HK-2 (cell line): Measurements from ENCODE around the gene FURIN.
A peak's percentile ranks its signal among the peaks of the same experiment; 100 is the strongest.
"Not testable (repeated sequence)": the region's sequence is repeated elsewhere in the genome, so short reads cannot be mapped to it uniquely, and the experiment has no call there.

Source experiments
- DNase-seq: peaks from one replicate; pipeline ENCODE4 v3.0.0-alpha.2; 2018; ENCODE audit not compliant: unreplicated experiment

FURIN gene

DNA sequence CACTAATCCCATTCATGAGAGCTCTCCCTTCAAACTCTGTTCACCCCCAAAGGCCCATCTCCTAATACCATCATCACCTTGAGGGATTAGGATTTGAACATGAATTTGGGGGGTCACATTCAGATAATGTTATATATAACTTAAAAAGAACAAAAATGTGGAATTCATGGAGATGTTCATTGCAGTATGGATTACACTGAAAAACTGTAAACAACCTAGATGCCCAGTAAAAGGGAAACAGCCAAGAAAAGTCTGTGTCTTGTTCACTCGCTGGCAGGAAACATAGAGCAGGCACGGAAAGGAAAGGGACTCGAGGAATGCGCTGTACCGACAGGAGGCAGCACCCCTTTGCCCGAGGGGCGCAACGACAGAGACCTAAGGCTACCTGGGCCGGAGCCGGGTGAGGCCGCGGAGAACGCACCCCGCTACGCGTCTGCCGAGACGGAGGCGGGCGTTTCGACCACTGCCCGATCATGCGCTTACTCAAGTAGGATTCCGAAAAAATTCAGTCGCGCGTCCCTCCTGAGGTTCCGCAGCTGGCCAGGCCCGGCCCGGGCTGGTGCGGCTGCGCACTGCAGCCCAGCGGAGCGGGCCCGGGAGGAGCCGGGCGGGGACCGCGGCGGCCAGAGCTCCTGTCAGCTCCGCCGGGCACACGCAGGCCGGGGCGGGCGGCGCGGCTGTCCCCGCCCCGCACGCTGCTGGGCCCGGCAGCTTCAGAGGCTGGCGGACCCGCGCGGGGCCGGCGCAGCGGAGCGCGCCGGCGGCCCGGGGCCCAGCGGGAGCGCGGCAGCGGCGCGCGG is 33.9 kb downstream of the FURIN start:
- peak; percentile 65 for DNase-seq

DNA sequence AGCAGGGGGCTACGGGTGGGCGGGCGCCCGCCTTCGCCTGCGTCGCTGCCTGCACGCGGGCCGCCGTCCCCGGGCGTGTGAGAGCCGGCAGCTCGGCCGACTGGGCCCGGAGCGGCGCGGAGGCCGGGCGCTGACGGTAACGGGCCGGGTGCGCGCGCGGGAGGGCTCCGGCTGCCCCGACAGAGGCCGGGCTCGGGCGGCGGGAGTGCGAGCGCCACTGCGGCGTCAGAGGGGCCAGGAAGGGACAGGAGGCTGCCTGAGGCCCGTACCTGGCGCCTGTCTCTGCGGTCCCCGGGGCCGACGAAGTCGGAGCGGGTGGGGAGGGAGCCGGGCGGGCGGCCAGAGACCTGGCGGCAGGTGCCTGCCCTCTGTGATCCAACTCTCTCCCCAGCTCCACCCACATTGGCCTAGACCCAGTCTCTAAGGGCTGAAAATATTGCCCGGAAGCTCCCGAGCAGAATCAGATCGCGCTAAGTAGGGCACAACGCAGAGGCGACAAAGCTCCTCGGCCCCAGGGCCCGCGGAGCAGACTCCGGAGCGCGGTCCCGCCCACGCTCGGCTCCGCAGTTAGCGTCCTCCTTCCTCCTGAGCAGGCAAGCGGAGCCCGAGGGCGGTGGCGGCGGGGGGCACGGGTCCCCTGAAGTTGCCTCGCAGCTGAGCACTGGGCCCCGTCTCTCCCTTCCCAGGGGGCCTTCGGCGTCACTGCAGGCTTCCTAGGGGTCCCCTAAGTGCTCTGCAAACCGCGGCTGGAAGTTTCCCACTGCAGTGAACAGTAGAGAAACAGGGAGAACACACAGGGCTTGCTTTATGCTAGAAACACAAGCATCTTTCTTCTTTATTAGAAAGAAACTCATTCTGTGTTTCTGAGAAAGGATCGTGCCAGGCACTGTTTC is 34.7 kb downstream of the FURIN start, which contains the start of gene MAN2A2:
MAN2A2 (plus strand) TSS at position 463 of the 893 bp plus-strand sequence. CDS start 906 bp downstream, outside the sequence.
- peak; percentile 41 for DNase-seq

DNA sequence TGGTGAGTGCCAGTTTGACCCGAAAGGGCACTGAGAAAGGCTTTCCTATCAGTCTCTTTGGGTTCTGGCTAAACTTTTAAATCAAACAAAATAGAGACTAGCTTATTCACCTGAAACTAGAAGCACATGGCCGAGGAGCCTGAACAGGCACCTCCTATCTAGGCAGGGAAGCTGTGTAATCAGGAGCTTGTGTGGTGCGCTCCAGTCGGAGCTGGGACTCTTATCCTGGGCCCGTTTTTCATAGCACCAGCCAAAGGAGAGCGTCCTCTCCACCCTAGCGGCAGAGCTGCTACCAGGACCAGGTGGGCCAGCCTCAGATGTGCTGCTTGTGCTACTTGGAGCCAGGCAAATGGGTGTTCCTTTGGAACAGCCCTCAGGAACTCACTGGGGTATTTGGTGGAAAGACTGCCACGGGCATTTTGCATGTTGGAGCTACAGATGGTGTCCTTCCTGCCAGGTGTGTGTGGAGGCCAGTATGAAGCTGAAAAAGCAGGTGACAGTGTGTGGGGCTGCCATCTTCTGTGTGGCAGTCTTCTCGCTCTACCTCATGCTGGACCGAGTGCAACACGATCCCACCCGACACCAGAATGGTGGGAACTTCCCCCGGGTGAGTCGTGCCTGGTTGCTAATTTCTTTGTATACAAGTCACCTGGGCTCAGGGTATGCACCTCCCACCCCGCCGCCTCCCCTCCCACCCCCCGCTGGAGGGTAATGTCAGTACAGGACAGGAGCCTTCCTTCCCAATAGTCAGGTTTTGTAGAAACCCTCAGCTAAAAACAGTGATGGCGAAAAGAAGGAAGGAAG is 35.5 kb downstream of the FURIN start:
- no peak for DNase-seq

DNA sequence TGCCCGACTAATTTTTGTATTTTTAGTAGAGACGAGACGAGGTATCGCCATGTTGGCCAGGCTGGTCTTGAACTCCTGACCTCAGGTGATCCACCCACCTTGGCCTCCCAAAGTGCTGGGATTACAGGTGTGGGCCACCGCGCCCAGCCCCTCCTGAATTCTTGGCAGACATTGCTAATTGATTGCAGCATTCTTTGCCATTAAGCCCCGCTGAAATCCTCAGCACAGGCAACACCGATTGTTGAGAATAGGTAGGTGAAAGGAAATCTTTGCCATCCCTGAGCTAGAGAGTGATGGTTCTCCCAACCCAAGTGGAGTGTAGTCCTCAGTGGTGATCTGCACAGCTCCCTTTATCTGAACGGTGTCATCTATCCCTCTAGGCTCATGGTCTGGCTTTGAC is 36.4 kb downstream of the FURIN start:
- DNase-seq: no peak

DNA sequence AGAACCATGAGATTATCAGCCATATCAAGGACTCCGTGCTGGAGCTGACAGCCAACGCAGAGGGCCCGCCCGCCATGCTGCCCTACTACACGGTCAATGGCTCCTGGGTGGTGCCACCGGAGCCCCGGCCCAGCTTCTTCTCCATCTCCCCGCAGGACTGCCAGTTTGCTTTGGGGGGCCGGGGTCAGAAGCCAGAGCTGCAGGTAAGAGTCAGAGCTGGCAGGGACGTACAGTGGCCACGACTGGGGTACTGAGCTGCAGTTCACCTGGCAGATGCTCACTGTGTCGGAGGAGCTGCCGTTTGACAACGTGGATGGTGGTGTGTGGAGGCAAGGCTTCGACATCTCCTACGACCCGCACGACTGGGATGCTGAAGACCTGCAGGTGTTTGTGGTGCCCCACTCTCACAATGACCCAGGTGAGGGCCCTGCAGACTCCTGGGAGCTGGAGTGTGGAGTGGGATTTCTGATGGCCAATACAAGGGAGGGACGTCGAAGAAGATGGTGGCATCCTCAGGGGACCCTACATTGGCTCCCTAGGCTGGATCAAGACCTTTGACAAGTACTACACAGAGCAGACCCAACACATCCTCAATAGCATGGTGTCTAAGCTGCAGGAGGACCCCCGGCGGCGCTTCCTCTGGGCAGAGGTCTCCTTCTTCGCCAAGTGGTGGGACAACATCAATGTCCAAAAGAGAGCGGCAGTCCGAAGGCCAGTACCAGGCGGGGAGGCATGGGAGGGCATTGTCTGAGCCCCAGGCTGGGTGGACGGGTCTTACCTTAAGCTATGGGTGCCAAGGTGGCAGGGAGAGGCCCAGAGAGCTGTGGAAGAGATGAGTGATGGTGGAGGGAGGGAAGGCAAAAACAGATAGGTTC is 37.2 kb downstream of the FURIN start:
- DNase-seq: no peak

DNA sequence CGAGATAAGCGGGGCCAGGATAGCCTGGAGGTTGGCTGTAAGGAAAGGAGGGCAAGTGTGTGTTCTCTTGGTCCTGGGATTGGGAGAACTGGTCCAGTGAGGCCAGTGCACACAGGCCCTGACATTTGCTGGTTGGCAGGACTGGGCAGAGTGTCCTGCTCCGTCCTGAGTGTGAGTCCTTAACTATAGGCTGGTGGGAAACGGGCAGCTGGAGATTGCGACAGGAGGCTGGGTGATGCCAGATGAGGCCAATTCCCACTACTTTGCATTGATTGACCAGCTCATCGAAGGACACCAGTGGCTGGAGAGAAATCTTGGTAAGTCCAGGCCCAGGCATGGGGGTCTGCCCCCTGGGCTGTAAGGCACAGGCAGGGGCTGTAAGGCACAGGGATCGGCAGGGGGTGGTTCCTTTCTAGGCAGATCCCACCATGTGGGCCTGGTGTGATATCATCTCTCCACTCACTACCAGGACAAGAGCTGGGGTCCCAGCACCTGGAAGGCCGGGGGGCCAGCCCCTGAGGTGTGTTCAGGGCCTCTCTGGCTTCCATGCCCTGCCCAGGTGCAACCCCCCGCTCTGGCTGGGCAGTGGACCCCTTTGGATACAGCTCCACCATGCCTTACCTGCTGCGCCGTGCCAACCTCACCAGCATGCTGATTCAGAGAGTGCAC is 37.9 kb downstream of the FURIN start:
- no peak for DNase-seq

DNA sequence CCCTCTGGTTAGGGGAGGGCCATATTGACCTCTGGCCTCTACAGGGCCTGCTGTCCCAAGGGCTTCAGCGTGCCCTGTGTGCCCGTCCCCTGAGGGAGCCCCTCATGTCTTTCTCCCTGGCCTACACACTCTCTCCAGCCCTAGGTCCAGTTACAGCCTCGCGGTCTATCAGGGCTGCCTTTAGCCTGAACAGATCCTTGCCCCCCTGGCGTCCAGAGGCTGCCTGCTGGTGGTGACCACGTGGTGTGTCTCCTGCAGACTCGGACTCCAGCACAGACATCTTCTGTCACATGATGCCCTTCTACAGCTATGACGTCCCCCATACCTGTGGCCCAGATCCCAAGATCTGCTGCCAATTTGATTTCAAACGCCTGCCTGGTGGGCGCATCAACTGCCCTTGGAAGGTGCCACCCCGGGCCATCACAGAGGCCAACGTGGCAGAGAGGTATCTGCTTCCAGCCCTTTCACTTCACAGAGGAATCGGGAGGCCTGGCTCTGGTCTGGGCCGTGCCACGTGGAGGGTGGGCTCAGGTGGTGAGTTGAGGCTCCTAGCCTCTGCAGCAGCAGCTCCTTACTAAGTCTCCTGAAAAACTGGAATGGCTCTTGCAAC is 38.8 kb downstream of the FURIN start:
- DNase-seq: no peak

DNA sequence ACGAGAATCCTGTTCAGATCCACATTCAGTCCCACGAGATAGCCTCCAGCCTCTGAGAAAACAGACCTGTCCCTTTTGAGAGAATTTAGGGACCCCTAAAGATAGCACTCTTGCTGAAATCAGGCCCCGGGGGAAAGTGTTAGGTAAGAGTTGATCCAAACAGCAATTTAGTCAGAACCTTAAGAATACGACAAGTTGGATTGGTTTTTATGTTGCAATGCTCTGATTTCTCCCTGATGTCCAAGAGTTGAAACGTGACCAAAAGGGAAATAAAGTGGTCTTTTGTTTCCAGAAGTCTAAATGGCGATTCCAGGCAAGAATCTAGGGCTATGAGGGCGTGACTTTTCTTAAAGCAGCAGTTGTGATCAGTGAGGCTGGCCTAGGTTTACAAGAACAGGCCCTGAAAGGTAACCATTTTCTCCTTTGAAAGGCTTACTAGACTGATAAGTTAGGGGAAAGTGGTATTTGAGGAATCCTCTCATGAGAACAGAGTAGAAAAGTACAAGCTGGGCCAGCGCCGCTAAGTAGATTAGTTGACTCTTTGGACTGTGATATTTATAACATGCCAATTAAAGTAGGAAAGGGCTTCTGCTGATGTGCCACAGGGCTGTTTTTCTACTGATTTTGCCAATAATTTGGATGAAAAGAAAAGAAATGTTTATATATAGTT is 39.6 kb downstream of the FURIN start:
- DNase-seq: no peak

DNA sequence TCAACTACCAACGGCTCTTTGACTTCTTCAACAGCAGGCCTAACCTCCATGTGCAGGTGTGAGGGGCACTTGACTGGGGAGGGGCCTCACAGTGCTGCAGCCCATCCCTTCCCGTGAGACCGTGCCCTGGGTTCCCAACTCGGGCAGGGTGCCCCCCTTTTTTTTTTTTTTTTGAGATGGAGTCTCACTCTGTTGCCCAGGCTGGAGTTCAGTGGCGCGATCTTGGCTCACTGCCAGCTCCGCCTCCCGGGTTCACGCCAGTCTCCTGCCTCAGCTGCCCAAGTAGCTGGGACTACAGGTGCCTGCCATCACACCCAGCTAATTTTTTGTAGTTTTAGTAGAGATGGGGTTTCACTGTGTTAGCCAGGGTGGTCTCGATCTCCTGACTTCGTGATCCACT is 41.1 kb downstream of the FURIN start:
- DNase-seq: not testable (repeated sequence)

DNA sequence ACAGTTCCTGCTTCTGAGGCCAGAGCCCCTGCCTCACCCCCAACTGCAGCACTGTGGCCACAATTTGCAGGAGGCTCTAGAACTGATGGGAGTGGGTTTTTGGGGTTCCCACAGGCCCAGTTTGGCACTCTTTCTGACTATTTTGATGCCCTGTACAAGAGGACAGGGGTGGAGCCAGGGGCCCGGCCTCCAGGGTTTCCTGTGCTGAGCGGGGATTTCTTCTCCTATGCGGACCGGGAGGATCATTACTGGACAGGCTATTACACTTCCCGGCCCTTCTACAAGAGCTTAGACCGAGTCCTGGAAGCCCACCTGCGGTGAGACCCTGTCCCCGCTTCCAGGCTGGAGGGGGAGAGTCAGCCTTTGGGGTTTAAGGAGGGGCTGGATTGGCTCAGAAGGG is 41.6 kb downstream of the FURIN start:
- DNase-seq: no peak

DNA sequence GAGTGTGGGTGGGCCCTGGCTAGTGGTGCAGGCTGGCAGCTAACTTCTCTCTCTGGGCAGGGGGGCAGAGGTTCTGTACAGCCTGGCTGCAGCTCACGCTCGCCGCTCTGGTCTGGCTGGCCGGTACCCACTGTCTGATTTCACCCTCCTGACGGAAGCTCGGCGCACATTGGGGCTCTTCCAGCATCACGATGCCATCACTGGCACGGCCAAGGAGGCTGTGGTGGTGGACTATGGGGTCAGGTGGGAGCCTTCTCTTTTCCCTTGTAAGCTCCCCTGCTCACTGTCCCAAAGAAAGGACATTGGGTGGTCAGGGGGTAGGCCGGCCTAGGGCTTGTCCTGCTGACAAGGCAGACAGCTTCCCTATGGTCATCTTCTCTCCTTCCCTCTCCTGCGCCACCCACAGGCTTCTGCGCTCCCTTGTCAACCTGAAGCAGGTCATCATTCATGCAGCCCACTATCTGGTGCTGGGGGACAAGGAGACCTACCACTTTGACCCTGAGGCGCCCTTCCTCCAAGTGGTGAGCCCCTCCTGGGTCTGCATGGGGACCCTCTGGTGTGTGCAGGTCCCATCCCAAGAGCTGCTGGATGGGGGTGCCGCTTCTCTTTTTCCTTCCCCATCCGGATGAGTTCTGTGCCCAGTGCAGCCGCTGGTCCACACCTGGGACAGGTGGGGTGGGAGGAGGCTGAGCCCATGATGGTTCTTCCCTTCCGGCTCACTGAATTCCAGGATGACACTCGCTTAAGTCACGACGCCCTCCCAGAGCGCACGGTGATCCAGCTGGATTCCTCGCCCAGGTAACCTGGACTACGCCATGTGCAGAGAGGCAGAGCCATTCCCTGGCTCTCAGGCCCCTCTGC is 42.3 kb downstream of the FURIN start:
- DNase-seq: no peak

DNA sequence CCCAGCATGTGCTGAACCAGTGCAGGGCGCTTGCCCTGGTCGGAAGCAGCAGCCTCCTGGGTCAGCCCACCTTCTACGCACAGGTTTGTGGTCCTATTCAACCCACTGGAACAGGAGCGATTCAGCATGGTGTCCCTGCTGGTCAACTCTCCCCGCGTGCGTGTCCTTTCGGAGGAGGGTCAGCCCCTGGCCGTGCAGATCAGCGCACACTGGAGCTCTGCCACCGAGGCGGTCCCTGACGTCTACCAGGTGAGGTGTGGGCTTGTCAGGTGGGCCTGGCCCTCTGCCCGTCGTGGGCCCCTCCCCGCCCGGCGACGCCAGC is 42.9 kb downstream of the FURIN start:
- no peak for DNase-seq

DNA sequence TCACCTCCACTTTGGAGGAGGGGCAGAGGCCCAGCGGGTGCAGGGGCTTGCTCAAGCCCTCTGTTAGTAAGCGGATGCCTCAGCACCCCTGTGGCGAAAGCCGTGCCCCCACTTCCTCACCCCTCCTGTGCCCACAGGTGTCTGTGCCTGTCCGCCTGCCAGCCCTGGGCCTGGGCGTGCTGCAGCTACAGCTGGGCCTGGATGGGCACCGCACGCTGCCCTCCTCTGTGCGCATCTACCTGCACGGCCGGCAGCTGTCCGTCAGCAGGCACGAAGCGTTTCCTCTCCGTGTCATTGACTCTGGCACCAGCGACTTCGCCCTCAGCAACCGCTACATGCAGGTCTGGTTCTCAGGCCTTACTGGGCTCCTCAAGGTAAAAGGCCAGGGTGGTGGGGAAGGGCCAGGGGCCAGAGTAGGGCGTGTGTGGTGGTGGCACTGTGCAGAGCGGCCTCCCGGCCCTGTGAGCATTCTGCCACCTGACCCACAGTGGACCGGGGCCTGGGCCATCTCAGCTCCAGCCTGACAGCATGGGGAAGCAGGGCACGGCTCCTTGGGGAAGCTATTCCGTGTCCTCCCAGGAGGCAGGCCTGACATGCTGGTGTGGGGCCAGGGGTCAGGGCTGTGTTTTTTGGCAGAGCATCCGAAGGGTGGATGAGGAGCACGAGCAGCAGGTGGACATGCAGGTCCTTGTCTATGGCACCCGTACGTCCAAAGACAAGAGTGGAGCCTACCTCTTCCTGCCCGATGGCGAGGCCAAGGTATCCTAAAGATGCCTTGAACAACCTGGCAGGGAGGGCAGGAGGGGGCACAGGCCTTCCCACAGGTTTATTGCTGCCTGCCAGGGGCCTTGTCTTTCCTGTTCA is 43.8 kb downstream of the FURIN start:
- DNase-seq: no peak

DNA sequence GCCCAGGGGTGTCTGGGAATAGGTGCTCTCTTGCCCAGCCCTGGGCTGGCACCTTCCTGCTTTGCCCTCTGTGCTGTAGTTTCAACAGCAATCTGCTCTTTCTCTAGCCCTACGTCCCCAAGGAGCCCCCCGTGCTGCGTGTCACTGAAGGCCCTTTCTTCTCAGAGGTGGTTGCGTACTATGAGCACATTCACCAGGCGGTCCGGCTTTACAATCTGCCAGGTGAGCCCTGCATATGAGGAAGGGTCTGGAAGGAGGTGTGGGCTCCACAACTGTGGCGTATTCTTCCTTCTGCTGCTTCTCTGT is 44.3 kb downstream of the FURIN start:
- DNase-seq: no peak

DNA sequence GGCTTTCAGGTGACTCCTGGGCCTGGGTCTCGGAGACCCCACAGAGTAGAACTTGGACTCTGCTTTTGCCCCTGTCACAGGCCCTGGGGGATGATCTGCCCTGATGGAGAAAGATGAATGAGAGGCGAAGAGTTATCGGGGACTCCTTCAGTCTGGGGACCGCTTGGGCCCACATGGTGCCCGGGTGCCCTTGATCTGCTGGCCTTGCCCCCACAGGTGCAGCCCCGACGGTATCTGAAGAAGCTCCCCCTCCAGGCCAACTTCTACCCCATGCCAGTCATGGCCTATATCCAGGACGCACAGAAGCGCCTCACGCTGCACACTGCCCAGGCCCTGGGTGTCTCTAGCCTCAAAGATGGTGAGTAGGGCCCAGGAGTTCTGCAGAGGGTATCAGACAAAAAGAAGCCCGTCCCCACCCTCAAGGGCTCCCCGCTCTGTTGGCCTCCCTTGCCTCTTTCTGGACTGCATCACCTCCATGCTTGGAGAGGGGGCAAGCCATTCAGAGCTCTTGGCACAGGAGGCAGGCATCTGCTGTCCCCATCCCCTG is 45.1 kb downstream of the FURIN start:
- no peak for DNase-seq

DNA sequence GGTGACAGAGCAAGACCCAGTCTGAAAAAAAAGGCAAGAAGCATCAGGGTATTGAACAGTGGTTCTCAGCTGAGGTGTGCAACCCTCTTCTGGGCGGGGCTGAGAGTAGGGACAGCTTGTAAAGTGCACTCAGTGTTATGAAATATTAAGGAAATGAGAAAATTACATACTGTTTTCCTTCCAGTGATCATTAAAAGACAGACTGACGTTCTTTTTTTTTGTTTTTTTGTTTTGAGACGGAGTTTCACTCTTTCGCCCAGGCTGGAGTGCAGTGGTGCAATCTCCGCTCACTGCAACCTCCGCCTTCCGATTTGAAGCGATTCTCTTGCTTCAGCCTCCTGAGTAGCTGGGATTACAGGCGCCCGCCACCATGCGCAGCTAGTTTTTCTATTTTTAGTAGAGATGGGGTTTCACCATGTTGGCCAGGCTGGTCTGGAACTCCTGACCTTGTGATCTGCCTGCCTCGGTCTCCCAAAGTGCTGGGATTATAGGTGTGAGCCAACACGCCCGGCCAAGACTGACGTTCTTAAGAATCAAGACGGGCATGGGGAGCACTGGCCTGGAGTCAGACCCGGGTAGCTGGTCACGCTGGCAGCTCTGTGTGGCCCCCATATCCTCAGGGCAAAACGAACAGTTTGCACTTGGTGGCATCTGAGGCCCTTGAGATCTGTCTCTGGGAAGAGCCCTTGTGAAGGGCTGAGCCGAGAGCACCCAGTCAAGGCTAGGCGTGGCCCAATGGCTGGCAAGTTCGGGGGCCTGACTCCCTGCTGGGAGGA is 46.1 kb downstream of the FURIN start:
- no peak for DNase-seq
